ENCODE measurements around the gene ANKUB1.

The ANKUB1 gene

GRCh38 chr3:149826636-149827035, 34.3 kb upstream of the ANKUB1 start:
- no peaks in the 10 kb centered on the region for H3K27me3 ChIP-seq (ENCODE audit: insufficient read depth, low read depth)
- no peak overlapping the region for H2AFZ ChIP-seq (ENCODE audit: low read depth)
- no peaks in the 10 kb centered on the region for H4K20me1 ChIP-seq (ENCODE audit: insufficient read depth)
- H3K9ac ChIP-seq = no peak overlapping the region
- H3K27ac ChIP-seq = no peak overlapping the region
- no peak overlapping the region for H3K4me3 ChIP-seq (IDR thresholded peaks at IDR 0.05; ENCODE audit: insufficient read depth, low read depth, low read length)
- no peaks in the 10 kb centered on the region for H3K4me1 ChIP-seq (ENCODE audit: low read depth, poor library complexity, severe bottlenecking)
- H3K4me2 ChIP-seq = no peak overlapping the region
- H3K36me3 ChIP-seq (ENCODE audit: insufficient read depth) = no peaks in the 10 kb centered on the region
- peaks cover 57% of the 10 kb centered on the region; the same call in 1 of the 2 replicates for H3K79me2 ChIP-seq (ENCODE audit: insufficient read depth, low read depth)
- TF ChIP-seq CTCF (conservative IDR thresholded peaks at IDR 0.05; ENCODE audit: low read depth, low read length) = no peak

GRCh38 chr3:149820183-149820582, 27.8 kb upstream of the ANKUB1 start:
- no peak overlapping the region for H2AFZ ChIP-seq (ENCODE audit: low read depth)
- peaks cover 84% of the 10 kb centered on the region for H3K79me2 ChIP-seq (ENCODE audit: insufficient read depth, low read depth)
- no peak overlapping the region for H3K4me2 ChIP-seq
- no peaks in the 10 kb centered on the region for H4K20me1 ChIP-seq (ENCODE audit: insufficient read depth)
- no peak overlapping the region for H3K9ac ChIP-seq
- peaks cover 22% of the 10 kb centered on the region for H3K4me1 ChIP-seq (ENCODE audit: low read depth, poor library complexity, severe bottlenecking)
- no peaks in the 10 kb centered on the region for H3K27me3 ChIP-seq (ENCODE audit: insufficient read depth, low read depth)
- no peak overlapping the region for H3K4me3 ChIP-seq (IDR thresholded peaks at IDR 0.05; ENCODE audit: insufficient read depth, low read depth, low read length)
- no peak for TF ChIP-seq CTCF (conservative IDR thresholded peaks at IDR 0.05; ENCODE audit: low read depth, low read length)
- H3K27ac ChIP-seq = no peak overlapping the region
- no peaks in the 10 kb centered on the region for H3K36me3 ChIP-seq (ENCODE audit: insufficient read depth)

- peaks cover 91% of the 10 kb centered on the region for H3K79me2 ChIP-seq (ENCODE audit: insufficient read depth, low read depth)
- H4K20me1 ChIP-seq (ENCODE audit: insufficient read depth) = no peaks in the 10 kb centered on the region
- H3K4me1 ChIP-seq (ENCODE audit: low read depth, poor library complexity, severe bottlenecking) = peaks cover 29% of the 10 kb centered on the region
- H3K4me3 ChIP-seq (IDR thresholded peaks at IDR 0.05; ENCODE audit: insufficient read depth, low read depth, low read length) = no peak overlapping the region
- TF ChIP-seq CTCF (conservative IDR thresholded peaks at IDR 0.05; ENCODE audit: low read depth, low read length) = no peak
- H3K9ac ChIP-seq = no peak overlapping the region
- H2AFZ ChIP-seq (ENCODE audit: low read depth) = no peak overlapping the region
- H3K4me2 ChIP-seq = no peak overlapping the region
- H3K27me3 ChIP-seq (ENCODE audit: insufficient read depth, low read depth) = no peaks in the 10 kb centered on the region
- no peak overlapping the region for H3K27ac ChIP-seq
- H3K36me3 ChIP-seq (ENCODE audit: insufficient read depth) = no peaks in the 10 kb centered on the region
These were observed 27.1 kb upstream of the ANKUB1 start for GRCh38 chr3:149819432-149819831.

- Histone ChIP-seq H3K4me3 (IDR thresholded peaks at IDR 0.05; ENCODE audit: insufficient read depth, low read depth, low read length) (no peak overlapping the region), H3K79me2 (ENCODE audit: insufficient read depth, low read depth) (peaks cover 82% of the 10 kb centered on the region)
- TF ChIP-seq CTCF (conservative IDR thresholded peaks at IDR 0.05; ENCODE audit: low read depth, low read length) = no peak
These were observed 24.6 kb upstream of the ANKUB1 start for GRCh38 chr3:149816986-149817385.

More at GRCh38 chr3:149816986-149817385, 24.6 kb upstream of the ANKUB1 start:
- H2AFZ ChIP-seq (ENCODE audit: low read depth) = no peak overlapping the region
- H3K36me3 ChIP-seq (ENCODE audit: insufficient read depth) = no peaks in the 10 kb centered on the region
- H3K27ac ChIP-seq = no peak overlapping the region
- H3K4me1 ChIP-seq (ENCODE audit: low read depth, poor library complexity, severe bottlenecking) = peaks cover 37% of the 10 kb centered on the region
- H3K9ac ChIP-seq = no peak overlapping the region
- H4K20me1 ChIP-seq (ENCODE audit: insufficient read depth) = no peaks in the 10 kb centered on the region
- H3K4me2 ChIP-seq = no peak overlapping the region
- H3K27me3 ChIP-seq (ENCODE audit: insufficient read depth, low read depth) = no peaks in the 10 kb centered on the region

Measured in KMS-11 (cell line).